Stimulated activated CD4-positive, alpha-beta T cell treated with anti-CD3 and anti-CD28 coated beads, Interleukin-12 subunit alpha, Interleukin-12 subunit beta, amount 100 ng/mL, for 24 hours (primary cell): ENCODE measurements around the gene GADD45GIP1.

Experiments
- DNase-seq, 2 experiments: peaks; one replicate each; pipeline ENCODE4 v3.0.0-alpha.2; 2020; ENCODE audit warnings: low read depth in 2 of 2

Gene GADD45GIP1

GRCh38 chr19:12912571-12912970 is 44.5 kb downstream of the GADD45GIP1 start:
- no peak for DNase-seq

- no peak for DNase-seq
Measured at GRCh38 chr19:12907166-12907565, 49.9 kb downstream of the GADD45GIP1 start.
